GM12874 (cell line): Measurements from ENCODE around the gene CLDN7.

Experiments
- TF ChIP-seq, protein P1 (sequence below): IDR thresholded peaks from 2 replicates; pipeline ENCODE4 v1.5.1; 2011; ENCODE audit warnings: low read depth, mild to moderate bottlenecking, control low read depth, low read length, moderate library complexity; ENCODE audit not compliant: insufficient read depth

The CLDN7 gene

DNA sequence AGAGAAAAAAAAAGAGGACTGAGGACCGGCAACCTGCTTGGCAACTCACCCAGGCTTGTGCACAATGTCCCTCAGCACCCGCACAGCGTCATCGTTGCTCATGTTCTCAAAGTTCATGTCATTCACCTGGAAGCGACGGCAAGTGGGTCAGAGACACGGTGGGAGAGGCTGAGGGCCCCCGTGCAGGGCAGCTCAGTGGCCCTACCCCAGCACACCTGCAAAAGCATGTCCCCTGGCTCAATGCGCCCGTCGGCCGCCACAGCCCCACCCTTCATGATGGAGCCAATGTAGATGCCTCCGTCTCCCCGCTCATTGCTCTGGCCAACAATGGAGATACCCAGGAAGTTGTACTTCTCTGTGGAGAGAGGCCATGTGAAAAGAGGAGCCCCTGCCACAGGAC lies 33.4 kb downstream of the CLDN7 start:
- TF ChIP-seq, protein P1, sequence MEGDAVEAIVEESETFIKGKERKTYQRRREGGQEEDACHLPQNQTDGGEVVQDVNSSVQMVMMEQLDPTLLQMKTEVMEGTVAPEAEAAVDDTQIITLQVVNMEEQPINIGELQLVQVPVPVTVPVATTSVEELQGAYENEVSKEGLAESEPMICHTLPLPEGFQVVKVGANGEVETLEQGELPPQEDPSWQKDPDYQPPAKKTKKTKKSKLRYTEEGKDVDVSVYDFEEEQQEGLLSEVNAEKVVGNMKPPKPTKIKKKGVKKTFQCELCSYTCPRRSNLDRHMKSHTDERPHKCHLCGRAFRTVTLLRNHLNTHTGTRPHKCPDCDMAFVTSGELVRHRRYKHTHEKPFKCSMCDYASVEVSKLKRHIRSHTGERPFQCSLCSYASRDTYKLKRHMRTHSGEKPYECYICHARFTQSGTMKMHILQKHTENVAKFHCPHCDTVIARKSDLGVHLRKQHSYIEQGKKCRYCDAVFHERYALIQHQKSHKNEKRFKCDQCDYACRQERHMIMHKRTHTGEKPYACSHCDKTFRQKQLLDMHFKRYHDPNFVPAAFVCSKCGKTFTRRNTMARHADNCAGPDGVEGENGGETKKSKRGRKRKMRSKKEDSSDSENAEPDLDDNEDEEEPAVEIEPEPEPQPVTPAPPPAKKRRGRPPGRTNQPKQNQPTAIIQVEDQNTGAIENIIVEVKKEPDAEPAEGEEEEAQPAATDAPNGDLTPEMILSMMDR: no peak

DNA sequence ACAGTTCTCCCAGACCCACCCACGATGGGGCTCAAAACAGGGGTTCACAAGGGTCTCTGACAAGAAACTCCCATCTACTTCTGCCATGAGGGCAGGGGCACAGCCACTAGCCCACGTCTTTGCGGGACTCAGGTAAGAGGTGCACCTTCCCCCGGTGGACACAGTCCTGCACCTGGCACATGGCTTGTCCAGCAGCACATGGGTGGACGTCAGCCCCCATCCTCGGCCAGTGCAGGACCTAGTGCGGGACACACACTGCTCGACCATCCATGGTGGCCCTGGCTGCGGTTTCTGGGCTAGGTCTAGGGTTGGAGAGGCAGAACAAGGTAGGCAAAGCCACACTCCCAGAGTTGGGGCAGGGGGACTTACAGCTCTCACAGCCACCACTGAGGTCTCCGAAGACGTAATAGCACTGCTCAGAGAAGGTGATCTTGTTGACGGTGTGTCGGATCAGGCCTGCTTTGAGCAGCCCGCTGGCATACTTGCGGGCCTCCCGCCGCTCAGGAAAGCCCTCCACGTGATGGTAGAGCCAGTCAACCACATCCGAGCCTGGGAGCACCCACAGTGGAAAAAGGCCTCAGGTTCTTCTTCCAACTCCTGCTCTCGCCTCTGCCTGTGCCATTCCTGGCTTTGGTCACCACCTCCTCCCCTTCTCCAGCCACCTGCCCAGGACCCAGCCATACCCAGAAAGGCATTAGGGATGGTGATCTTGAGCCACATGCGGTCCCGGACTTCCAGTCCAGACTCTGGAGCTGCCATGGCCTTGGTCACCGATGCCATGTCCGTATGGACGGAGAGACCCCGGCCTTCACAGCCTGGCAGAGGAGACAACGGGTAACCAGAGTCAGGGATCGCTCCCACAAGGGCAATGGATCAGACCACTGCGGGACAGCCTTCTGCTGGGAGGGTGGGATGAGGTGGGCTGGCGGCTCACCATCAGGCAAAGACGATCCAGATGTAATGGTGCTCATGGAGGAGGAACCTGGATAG lies 35.3 kb downstream of the CLDN7 start:
- TF ChIP-seq, protein P1: no peak

DNA sequence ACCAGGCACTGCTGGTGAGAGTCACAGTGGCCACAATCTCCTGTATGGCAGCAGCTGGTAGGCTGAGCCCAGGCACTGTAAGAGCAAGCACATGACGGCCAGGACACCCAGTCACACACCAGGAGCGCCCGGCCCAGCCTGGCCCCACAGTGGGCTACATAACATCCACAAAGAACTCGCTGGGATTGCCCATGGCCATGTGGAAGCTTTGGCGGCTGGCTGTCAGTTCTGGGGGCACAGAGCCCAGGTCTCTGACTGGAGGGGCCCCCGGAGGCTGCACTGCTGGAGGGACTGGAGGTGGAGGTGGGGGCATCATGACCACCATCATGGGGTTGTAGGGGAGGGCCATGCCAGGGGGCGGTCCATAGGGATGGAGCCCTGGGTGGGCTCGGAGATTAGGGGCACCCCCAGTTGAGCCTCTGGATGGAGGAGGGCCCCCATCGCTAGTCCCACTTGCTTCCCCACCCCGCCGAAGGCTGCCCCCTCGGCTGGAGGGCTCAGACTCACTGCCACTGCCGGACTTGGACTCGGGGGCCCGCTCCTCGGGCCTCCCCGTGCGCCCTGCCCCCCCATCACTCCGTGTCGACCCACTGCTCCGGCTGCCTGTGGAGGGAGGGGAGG lies 36.5 kb downstream of the CLDN7 start:
- TF ChIP-seq, protein P1: no peak

DNA sequence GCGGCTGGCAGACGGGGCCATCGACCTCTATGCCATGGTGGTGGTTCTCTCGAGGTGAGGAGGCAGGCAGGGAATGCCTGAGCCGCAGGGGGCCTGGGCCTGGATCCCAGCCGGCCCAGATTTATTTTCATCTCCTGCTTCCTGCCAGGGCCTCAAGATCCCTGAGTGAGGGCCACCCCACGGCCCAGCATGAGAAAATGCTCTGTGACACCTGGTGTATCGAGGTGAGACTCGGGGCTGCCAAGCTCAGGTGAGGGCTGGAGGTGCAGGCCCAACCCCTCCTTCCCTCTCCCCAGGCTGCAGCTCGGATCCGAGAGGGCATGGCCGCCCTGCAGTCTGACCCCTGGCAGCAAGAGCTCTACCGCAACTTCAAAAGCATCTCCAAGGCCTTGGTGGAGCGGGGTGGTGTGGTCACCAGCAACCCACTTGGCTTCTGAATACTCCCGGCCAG lies 37.6 kb downstream of the CLDN7 start:
- TF ChIP-seq, protein P1: no peak

DNA sequence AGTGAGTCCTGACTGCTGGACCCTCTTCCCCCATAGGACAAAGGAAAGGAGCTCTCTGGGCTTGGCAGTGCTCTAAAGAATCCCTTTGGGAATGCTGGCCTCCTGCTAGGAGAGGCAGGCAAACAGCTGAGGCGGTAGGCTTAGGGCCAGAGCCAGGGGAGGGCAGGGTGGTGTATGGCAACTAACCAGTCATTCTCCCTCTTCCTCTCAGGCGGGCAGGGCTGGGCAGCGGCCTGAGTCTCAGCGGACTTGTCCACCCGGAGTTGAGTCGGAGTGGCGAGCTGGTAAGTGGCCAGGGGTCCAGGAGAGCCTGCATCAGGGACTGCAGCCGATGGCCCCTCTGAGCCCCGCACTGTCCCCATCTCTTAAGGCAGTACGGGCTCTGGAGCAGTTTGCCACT lies 38.2 kb downstream of the CLDN7 start:
- TF ChIP-seq, protein P1: no peak

DNA sequence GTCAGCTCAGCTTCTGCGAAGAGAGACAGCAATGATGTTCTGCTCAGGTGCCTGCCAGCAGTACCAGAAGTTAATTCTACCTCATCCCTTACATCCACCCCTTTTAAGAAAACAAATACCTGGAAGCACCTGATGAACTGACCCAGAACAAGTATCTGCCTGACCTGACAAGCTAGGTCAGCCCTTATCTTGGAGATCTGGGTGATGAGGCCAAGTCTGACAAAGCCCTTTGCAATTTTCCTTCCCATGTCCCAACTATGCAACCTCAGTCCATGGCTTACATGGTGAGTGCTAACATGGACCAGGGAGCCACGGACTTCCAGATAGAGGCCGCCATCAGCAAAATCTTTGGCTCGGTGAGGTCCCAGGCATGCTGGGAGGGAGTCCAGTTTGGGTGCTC lies 38.9 kb downstream of the CLDN7 start:
- TF ChIP-seq, protein P1: no peak

DNA sequence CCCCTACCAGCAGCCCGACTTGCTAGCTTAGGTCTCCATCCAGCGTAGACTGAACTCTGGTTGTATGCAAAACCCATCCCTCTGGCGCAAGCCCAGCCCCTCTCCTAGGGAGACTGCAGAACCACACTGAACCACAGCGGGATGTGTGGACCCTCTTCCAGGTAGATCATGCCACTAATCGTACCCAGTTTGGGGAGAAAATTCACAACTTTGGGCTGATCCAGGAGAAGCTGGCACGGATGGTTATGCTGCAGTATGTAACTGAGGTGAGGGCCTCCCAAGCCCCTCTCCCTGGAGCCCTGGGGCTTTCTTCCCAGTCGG lies 39.3 kb downstream of the CLDN7 start:
- TF ChIP-seq, protein P1: no peak
